Left colon (tissue), 2 donors: ENCODE data around the gene HSP90AB1. TPM values are rescaled to one million over a fixed set of nuclear protein-coding genes. Genes with fewer than 3 reads are reported as not detected.

ENCODE experiments used
- ATAC-seq: fragments of 200-7000 bp; cut with Tn5 transposase; one replicate; pipeline ENCODE4 v1.9.1; 2020; ENCODE audit warnings: mild to moderate bottlenecking, moderate library complexity
- DNase-seq, 2 donors: peaks; one replicate each; pipeline ENCODE4 v3.0.0-alpha.2; 2020
- intact Hi-C, 2 donors: fragments of 100-400 bp; cut with DNase I in 1 of 2; cut with micrococcal nuclease in 1 of 2; formaldehyde crosslinking; loops; one replicate each; pipeline versions ENCODE4 v1.11.2 to v1.14.0; 2022; cut with DNase I, micrococcal nuclease
- total RNA-seq, 2 donors: library from RNA; stranded (reverse); fragmentation: NEBNext Ultra II Directional; extraction: Animal tissue kit (Norgen Biotek cat#: 25700); gene quantifications; one replicate each; pipeline ENCODE4 v1.2.1, GENCODE V29; 2021
- donor health status: DM: no; HTN: no; CAD: no.
- donor health status: DM: yes; HTN: yes; CAD: no.

Gene HSP90AB1
- total RNA-seq, 2 donors from 2014 or later, result 278 to 329 TPM

- no peak for ATAC-seq
- intact Hi-C loops, result loop anchor here in 1 of 2 donors (5.0 kb wide), 1 partner anchor 61 kb away; no protein-coding TSS in a partner anchor
- DNase-seq, result no peak
Measured at GRCh38 chr6:44232676-44233566, 14.0 kb upstream of the HSP90AB1 start.

GRCh38 chr6:44233567-44234100 is 13.3 kb upstream of the HSP90AB1 start:
- ATAC-seq (no peak), DNase-seq (no peak)
- intact Hi-C loops, result loop anchor here in 1 of 2 donors (5.0 kb wide), 1 partner anchor 61 kb away; no protein-coding TSS in a partner anchor

DNA sequence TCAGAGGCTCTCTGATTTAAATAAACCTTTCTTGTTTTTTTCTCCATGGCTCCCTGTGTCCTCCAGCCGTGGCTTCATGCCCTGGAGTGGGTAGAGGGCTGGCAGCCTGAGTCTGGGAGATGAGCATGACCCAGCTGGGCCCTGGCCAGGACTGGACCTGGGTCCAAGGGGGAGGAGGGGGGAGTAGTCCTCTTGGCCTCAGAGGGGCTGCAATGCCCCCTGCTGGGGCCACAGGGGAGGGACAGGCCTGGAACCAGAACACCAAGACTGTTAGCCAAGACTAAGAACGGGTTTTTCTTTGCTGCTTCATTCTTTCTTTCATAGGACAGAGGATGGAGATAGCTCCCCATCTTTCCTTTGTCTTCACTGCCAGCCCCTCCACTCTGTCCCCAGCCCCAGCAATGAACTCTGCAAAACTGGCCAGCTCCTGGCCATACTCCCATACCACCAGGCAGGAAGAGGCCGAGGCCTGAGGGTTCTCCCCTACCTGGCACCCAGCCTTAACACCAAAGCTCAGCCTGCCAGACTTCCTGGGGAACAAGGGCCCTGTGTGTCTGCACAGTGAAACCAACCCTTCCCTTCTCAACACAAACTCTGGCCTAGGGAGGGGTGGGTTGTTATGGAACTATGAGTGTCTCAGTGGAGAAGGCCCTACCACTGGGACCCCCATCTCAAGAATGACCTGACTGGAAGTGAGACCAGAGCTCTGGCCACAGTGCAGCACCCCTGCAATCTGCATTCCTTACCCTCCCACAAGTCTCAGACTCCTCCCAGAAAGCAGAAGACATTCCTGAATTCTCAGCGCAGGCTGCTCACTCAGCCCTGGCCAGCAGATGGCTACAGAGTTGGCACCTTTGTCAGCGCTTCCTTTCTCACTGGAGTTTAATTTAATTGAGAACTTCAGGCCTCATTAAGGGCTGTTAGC is 12.5 kb upstream of the HSP90AB1 start:
- intact Hi-C loops, result loop anchor here in 1 of 2 donors (5.0 kb wide), 1 partner anchor 62 kb away; no protein-coding TSS in a partner anchor

DNA sequence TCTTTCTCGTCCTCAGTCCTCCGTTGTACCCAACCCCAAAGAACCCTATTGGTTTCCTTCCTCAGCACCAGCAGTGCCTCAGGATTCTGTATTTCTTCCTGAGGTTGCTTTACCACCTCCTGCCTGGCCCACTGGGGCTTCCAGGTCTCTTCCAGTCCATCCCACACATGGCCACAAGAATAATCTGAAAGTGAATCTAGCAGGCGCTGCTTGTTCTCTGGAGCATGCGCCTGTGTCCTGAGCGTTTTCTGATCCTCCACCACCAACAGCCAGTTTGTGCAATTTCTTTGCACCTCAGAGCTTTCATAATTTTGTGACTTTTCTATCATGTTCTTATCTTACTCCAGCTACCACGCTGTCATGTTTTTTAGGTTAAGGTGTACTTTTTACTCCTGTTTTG is 11.6 kb upstream of the HSP90AB1 start:
- intact Hi-C loops, result no loop called here
- ATAC-seq, result no peak

More for the DNA sequence above, 12.5 kb upstream of the HSP90AB1 start:
- peak; percentile 30 for ATAC-seq
- DNase-seq, result peak; percentile 58 to 82

GRCh38 chr6:44235891-44236516 is 10.9 kb upstream of the HSP90AB1 start:
- ATAC-seq (no peak), DNase-seq (no peak)
- intact Hi-C loops, result no loop called here

More for the DNA sequence above, 11.6 kb upstream of the HSP90AB1 start:
- no peak for DNase-seq

DNA sequence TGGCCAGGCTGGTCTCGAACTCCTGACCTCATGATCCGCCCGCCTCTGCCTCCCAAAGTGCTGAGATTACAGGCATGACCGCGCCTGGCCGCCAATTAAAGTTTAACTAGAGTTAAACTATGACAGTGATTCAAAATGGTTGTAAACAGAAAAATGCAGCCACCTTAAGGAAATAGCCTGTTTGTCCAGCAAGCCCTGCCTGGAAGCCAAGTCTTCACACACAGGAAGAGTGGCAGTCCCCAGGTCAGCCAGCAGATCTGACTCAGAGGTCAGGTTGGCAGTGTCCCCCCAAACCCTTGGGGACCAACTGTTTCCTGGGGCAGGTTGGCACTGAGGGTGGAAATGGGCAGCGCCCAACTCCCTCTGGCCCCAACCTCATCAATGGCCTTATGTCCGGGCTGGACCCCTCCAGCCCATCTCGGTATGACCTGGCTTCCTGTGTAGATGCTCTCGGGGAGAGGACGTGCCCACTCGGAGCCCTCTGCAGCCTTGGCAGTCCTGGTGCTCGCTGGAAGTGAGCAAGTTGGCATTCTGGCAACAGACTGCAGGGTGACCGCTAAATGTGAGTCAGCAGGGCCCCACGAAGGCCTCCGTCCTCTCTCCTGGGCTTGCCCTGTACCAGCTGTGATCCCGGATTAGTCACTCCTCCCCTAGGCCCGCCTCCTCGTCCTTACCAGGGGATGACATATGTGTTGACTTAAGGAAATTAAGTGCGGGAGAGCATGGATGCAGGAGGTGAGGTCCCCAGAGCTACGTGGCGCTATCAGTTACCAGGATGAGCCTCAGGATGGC is 9.7 kb upstream of the HSP90AB1 start:
- ATAC-seq (peak; percentile 88), DNase-seq (peak; percentile 91 to 98)
- intact Hi-C loops, result no loop called here

- ATAC-seq (peak; percentile 71), DNase-seq (peak in 1 of 2 donors; percentile 83)
- intact Hi-C loops, result no loop called here
Measured at GRCh38 chr6:44237813-44238433, 9.0 kb upstream of the HSP90AB1 start.

DNA sequence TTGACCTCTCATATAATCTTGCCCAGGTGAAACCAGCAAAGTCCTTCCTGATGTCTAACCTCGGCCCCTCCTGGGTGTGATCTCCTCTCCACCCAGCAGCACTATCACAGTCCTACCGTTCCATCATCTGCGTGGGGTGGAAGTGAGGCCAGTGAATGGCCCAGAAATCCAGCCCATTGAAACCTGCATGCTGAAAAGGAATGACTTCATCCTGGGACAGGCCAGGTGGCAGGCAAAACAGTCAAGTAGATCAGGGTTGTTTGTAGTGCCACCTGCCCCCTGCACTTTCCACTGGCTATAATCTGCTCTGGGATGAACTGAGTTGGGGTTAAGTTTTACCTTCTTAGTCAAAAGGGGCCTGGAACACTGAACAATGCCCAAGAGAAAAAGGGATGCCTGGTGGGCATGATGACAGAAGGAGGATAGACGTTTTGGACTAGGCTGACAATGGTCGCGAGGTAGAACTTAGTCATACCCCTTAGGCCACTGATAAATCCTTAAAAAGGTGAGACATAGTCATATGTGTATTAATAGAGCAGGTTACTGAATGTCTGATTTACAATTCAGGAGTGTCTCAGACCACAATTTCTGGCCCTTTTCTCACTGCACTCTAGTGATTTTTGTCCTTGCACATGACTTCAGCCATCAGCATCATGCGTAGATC is 8.1 kb upstream of the HSP90AB1 start:
- ATAC-seq (peak; percentile 41), DNase-seq (no peak)
- intact Hi-C loops, result no loop called here

- ATAC-seq, result no peak
- intact Hi-C loops, result no loop called here
- no peak for DNase-seq
Measured at GRCh38 chr6:44243345-44243744, 3.6 kb upstream of the HSP90AB1 start.

DNA sequence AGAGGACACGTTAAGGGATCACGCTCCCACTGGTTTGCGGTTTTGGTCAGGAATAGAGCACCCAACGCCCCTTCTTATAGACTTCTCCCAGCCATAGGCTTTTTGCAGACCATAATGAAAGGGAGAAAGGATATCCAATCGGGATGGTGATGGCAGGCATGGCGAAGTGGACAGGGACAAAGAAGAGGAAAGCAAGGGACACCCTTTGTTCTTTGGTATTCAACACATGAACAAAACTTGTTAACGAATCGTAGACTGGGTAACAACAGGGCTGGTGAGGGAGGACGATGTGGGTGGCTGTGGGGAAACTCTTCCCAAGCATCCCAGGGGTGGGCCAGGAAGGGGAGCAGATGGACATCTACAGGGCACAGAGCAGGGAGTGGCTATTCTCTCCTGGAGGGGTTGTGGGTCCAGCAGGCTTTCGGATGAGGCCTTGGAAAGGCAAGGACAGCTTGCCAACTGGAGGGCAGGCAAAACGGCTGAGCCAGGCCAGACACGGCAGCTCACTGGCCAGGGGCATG is 1.4 kb upstream of the HSP90AB1 start:
- ATAC-seq (no peak), DNase-seq (no peak)
- intact Hi-C loops, result no loop called here

GRCh38 chr6:44245912-44246662 is 814 bp upstream of the HSP90AB1 start:
- ATAC-seq (peak; percentile 74), DNase-seq (peak; percentile 89 to 94)
- intact Hi-C loops, result no loop called here

- DNase-seq (peak; percentile 78 to 81), ATAC-seq (peak; percentile 59)
- intact Hi-C loops, result no loop called here
Measured at GRCh38 chr6:44247338-44248302, 719 bp downstream of the HSP90AB1 start.

GRCh38 chr6:44248579-44248978 is 1.7 kb downstream of the HSP90AB1 start:
- DNase-seq, result no peak
- ATAC-seq, result no peak
- intact Hi-C loops, result no loop called here

DNA sequence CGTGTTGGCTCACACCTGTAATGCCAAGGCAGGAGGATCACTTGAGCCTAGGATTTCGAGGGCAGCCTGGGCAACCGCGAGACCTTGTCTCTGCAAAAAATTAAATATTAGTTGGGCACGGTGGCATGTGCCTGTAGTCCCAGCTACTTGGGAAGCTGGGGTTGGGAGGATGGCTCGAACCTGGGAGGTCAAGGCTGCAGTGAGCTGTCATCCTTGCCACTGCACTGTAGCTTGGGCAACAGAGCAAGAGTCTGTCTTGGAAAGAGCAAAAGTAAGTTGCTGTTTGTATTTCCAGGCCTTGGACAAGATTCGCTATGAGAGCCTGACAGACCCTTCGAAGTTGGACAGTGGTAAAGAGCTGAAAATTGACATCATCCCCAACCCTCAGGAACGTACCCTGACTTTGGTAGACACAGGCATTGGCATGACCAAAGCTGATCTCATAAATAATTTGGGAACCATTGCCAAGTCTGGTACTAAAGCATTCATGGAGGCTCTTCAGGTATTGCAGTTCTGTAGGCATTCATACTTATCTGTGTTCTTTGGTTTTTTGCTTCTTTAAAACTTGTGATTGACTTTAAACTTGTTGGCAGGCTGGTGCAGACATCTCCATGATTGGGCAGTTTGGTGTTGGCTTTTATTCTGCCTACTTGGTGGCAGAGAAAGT is 2.3 kb downstream of the HSP90AB1 start:
- ATAC-seq, result no peak
- no peak for DNase-seq
- intact Hi-C loops, result no loop called here
